ENCODE measurements around the gene CDH10. TPM values are rescaled to one million over a fixed set of nuclear protein-coding genes. Genes with fewer than 3 reads are reported as not detected.

CDH10 gene
- polyA plus RNA-seq, 1 of the 3 experiments (the other 2 are of a cell fraction), result 0.10 TPM

DNA sequence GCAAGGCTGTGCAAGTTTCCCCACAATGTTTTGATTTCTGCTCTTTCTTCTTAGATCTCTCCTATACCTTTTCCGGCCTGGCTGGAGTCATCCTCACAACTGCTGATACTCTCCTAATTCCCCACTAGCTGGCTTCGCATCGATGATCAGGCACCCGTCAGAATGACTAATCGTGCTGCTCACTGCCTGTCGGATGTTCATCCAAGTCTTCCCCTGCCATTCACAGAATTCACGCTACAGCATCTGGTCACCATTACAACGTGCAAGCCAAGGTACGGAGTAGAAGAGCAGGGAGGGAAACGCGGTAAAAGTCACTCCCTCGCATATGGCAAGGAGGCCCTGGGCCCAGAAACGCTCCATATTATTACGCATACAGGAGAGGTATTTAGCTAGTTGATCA, 35.1 kb downstream of the CDH10 start:
- Histone ChIP-seq H4K20me1 (ENCODE audit: insufficient read depth) (no peaks in the 10 kb centered on the region), H3K9me2 (no peaks in the 10 kb centered on the region), H3K4me1 (ENCODE audit: control insufficient read depth in 1 of 2, insufficient read depth in 2 of 2, low read depth in 1 of 2, low read length in 1 of 2) (no peaks in the 10 kb centered on the region), H3K4me2 (no peak overlapping the region), H3K27me3 (ENCODE audit: insufficient read depth) (no peaks in the 10 kb centered on the region), H3K9me3 (no peaks in the 10 kb centered on the region), H3K9ac (no peak overlapping the region), H3F3A (replicated peaks; ENCODE audit: insufficient read depth) (no peaks in the 10 kb centered on the region), H2AFZ (ENCODE audit: low read depth) (no peak overlapping the region), H3K79me2 (ENCODE audit: insufficient read depth) (no peaks in the 10 kb centered on the region), H3K27ac (ENCODE audit: low read depth in 2 of 2, low read length in 1 of 2) (no peak overlapping the region), H3K4me3 (ENCODE audit: low read depth in 2 of 2, low read length in 1 of 2) (no peak overlapping the region), H3K36me3 (replicated peaks in 1 of 2; ENCODE audit: control insufficient read depth in 1 of 2, insufficient read depth in 2 of 2, low read length in 1 of 2) (no peaks in the 10 kb centered on the region)
- POLR2A ChIA-PET, result no interaction called here
- CTCF ChIA-PET, result no interaction called here
- 32% methylated on average over 14 of the region's 14 CpGs for WGBS (ENCODE audit: low lambda C conversion rate)
- TF ChIP-seq FOXJ3 (CRISPR knock-in tag; IDR thresholded peaks at IDR 0.05) (no peak), EP300 (IDR thresholded peaks at IDR 0.05; ENCODE audit: borderline replicate concordance in 1 of 2, low read depth in 1 of 2, low read length in 1 of 2) (no peak), MXI1 (IDR thresholded peaks at IDR 0.05; ENCODE audit: low read depth, low read length) (no peak), NFIC (IDR thresholded peaks at IDR 0.05; ENCODE audit: borderline replicate concordance) (no peak), NRF1 (IDR thresholded peaks at IDR 0.05; ENCODE audit: low read depth, low read length) (no peak), SMC3 (IDR thresholded peaks at IDR 0.05; ENCODE audit: low read depth, low read length) (no peak), RXRA (IDR thresholded peaks at IDR 0.05; ENCODE audit: borderline replicate concordance, low read depth) (no peak), RCOR1 (IDR thresholded peaks at IDR 0.05; ENCODE audit: low read length) (no peak), TEAD4 (IDR thresholded peaks at IDR 0.05; ENCODE audit: borderline replicate concordance, insufficient read depth) (no peak), RAD21 (IDR thresholded peaks at IDR 0.05; ENCODE audit: low read length) (no peak), MEF2A (IDR thresholded peaks at IDR 0.05; ENCODE audit: borderline replicate concordance, low read depth) (no peak), GATA2 (CRISPR knock-in tag; IDR thresholded peaks at IDR 0.05) (no peak), GABPA (IDR thresholded peaks at IDR 0.05; ENCODE audit: low read depth) (no peak), CHD2 (IDR thresholded peaks at IDR 0.05; ENCODE audit: low read length, partially characterized antibody) (no peak), YY1 (IDR thresholded peaks at IDR 0.05; ENCODE audit: low read depth) (no peak)
- TF ChIP-seq, protein P1, sequence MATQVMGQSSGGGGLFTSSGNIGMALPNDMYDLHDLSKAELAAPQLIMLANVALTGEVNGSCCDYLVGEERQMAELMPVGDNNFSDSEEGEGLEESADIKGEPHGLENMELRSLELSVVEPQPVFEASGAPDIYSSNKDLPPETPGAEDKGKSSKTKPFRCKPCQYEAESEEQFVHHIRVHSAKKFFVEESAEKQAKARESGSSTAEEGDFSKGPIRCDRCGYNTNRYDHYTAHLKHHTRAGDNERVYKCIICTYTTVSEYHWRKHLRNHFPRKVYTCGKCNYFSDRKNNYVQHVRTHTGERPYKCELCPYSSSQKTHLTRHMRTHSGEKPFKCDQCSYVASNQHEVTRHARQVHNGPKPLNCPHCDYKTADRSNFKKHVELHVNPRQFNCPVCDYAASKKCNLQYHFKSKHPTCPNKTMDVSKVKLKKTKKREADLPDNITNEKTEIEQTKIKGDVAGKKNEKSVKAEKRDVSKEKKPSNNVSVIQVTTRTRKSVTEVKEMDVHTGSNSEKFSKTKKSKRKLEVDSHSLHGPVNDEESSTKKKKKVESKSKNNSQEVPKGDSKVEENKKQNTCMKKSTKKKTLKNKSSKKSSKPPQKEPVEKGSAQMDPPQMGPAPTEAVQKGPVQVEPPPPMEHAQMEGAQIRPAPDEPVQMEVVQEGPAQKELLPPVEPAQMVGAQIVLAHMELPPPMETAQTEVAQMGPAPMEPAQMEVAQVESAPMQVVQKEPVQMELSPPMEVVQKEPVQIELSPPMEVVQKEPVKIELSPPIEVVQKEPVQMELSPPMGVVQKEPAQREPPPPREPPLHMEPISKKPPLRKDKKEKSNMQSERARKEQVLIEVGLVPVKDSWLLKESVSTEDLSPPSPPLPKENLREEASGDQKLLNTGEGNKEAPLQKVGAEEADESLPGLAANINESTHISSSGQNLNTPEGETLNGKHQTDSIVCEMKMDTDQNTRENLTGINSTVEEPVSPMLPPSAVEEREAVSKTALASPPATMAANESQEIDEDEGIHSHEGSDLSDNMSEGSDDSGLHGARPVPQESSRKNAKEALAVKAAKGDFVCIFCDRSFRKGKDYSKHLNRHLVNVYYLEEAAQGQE (IDR thresholded peaks at IDR 0.05; ENCODE audit: low read depth, low read length), result no peak
- TF ChIP-seq, protein P2, sequence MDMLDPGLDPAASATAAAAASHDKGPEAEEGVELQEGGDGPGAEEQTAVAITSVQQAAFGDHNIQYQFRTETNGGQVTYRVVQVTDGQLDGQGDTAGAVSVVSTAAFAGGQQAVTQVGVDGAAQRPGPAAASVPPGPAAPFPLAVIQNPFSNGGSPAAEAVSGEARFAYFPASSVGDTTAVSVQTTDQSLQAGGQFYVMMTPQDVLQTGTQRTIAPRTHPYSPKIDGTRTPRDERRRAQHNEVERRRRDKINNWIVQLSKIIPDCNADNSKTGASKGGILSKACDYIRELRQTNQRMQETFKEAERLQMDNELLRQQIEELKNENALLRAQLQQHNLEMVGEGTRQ (IDR thresholded peaks at IDR 0.05; ENCODE audit: borderline replicate concordance, low read depth, low read length), result no peak
- TF ChIP-seq, protein P3, sequence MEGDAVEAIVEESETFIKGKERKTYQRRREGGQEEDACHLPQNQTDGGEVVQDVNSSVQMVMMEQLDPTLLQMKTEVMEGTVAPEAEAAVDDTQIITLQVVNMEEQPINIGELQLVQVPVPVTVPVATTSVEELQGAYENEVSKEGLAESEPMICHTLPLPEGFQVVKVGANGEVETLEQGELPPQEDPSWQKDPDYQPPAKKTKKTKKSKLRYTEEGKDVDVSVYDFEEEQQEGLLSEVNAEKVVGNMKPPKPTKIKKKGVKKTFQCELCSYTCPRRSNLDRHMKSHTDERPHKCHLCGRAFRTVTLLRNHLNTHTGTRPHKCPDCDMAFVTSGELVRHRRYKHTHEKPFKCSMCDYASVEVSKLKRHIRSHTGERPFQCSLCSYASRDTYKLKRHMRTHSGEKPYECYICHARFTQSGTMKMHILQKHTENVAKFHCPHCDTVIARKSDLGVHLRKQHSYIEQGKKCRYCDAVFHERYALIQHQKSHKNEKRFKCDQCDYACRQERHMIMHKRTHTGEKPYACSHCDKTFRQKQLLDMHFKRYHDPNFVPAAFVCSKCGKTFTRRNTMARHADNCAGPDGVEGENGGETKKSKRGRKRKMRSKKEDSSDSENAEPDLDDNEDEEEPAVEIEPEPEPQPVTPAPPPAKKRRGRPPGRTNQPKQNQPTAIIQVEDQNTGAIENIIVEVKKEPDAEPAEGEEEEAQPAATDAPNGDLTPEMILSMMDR (IDR thresholded peaks at IDR 0.05), result no peak
- TF ChIP-seq, protein P4, sequence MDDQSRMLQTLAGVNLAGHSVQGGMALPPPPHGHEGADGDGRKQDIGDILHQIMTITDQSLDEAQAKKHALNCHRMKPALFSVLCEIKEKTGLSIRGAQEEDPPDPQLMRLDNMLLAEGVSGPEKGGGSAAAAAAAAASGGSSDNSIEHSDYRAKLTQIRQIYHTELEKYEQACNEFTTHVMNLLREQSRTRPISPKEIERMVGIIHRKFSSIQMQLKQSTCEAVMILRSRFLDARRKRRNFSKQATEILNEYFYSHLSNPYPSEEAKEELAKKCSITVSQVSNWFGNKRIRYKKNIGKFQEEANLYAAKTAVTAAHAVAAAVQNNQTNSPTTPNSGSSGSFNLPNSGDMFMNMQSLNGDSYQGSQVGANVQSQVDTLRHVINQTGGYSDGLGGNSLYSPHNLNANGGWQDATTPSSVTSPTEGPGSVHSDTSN (IDR thresholded peaks at IDR 0.05), result no peak
- TF ChIP-seq, protein P5, sequence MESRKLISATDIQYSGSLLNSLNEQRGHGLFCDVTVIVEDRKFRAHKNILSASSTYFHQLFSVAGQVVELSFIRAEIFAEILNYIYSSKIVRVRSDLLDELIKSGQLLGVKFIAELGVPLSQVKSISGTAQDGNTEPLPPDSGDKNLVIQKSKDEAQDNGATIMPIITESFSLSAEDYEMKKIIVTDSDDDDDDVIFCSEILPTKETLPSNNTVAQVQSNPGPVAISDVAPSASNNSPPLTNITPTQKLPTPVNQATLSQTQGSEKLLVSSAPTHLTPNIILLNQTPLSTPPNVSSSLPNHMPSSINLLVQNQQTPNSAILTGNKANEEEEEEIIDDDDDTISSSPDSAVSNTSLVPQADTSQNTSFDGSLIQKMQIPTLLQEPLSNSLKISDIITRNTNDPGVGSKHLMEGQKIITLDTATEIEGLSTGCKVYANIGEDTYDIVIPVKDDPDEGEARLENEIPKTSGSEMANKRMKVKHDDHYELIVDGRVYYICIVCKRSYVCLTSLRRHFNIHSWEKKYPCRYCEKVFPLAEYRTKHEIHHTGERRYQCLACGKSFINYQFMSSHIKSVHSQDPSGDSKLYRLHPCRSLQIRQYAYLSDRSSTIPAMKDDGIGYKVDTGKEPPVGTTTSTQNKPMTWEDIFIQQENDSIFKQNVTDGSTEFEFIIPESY (IDR thresholded peaks at IDR 0.05; ENCODE audit: borderline replicate concordance, low read depth), result no peak
- no peak for DNase-seq
